Natural killer cell (primary cell): ENCODE results near the gene OXTR. TPM values are rescaled to one million over a fixed set of nuclear protein-coding genes. Genes with fewer than 3 reads are reported as not detected.

ENCODE experiments used
- ATAC-seq, 3 donors: fragments of 150-1000 bp in 2 of 3; fragments of 200-7000 bp in 1 of 3; cut with Tn5 transposase; 1 replicate in 1 of 3; 2 replicates in 2 of 3; pipeline ENCODE4 v1.10.0; 2021; ENCODE audit warnings: mild to moderate bottlenecking in 2 of 3, moderate library complexity in 2 of 3
- DNase-seq, 2 donors: peaks; one replicate each; pipeline versions ENCODE4 v3.0.0 to v3.0.0-alpha.2; 2013 to 2021; ENCODE audit warnings: mixed read lengths in 1 of 2
- H3K27ac ChIP-seq: one replicate; pipeline ENCODE4 v1.5.1; 2013; ENCODE audit warnings: mild to moderate bottlenecking, low read length
- H3K27me3 ChIP-seq: one replicate; pipeline ENCODE4 v1.6.1; 2013; ENCODE audit warnings: low read length; ENCODE audit not compliant: control insufficient read depth, insufficient read depth
- H3K36me3 ChIP-seq: one replicate; pipeline ENCODE4 v1.6.1; 2013; ENCODE audit warnings: low read length; ENCODE audit not compliant: control insufficient read depth, insufficient read depth
- H3K4me1 ChIP-seq: one replicate; pipeline ENCODE4 v1.6.1; 2013; ENCODE audit warnings: low read length; ENCODE audit not compliant: control insufficient read depth, insufficient read depth
- H3K4me3 ChIP-seq: one replicate; pipeline ENCODE4 v1.5.1; 2013; ENCODE audit warnings: low read length
- H3K9me3 ChIP-seq: one replicate; pipeline ENCODE4 v1.6.1; 2013; ENCODE audit warnings: low read length; ENCODE audit not compliant: control insufficient read depth, insufficient read depth
- H3K27ac Mint-ChIP-seq, 2 donors: one replicate each; pipeline ENCODE4 v1.8.0; 2022; ENCODE audit warnings: mild to moderate bottlenecking in 2 of 2, mixed read lengths in 2 of 2, moderate library complexity in 1 of 2
- H3K27me3 Mint-ChIP-seq, 2 donors: one replicate each; pipeline ENCODE4 v1.8.0; 2022; ENCODE audit warnings: low read depth in 2 of 2, mixed read lengths in 2 of 2
- H3K36me3 Mint-ChIP-seq: one replicate; pipeline ENCODE4 v1.8.0; 2022; ENCODE audit warnings: mixed read lengths
- H3K4me1 Mint-ChIP-seq, 2 donors: one replicate each; pipeline ENCODE4 v1.8.0; 2022; ENCODE audit warnings: mixed read lengths in 2 of 2
- H3K4me3 Mint-ChIP-seq: one replicate; pipeline ENCODE4 v1.8.0; 2022; ENCODE audit warnings: mild to moderate bottlenecking, moderate library complexity, mixed read lengths
- H3K9me3 Mint-ChIP-seq, 2 donors: one replicate each; pipeline ENCODE4 v1.8.0; 2022; ENCODE audit warnings: mixed read lengths in 2 of 2
- CTCF ChIP-seq: fragments of 200-600 bp; IDR thresholded peaks from one replicate; pipeline ENCODE4 v1.8.0; 2022; ENCODE audit warnings: antibody characterized with exemption
- WGBS: methylation state at CpG from one replicate; pipeline ENCODE4 v1.1.7; 2013; ENCODE audit warnings: missing lambda C conversion rate; ENCODE audit not compliant: insufficient coverage; 5-methylcytosine and 5-hydroxymethylcytosine counted together
- intact Hi-C: fragments of 100-400 bp; cut with micrococcal nuclease; formaldehyde crosslinking; loops from one replicate; pipeline ENCODE4 v1.14.2; 2022
- total RNA-seq, 4 donors: library from RNA; stranded (reverse); fragments of 120-200 nt in 1 of 4; gene quantifications; one replicate each; pipeline versions ENCODE4 v1.2.3 to v1.2.4, GENCODE V29; 2013 to 2022

Gene OXTR
- total RNA-seq, 3 donors from 2014 or later (not counting 1 experiment from before 2014, with no cell fraction given) = 0.14 to 0.33 (median 0.16) TPM

- Mint-ChIP-seq H3K36me3 (no peaks in the 10 kb centered on the region), H3K4me1 (no peaks in the 10 kb centered on the region), H3K4me3 (no peak overlapping the region), H3K27ac (no peak overlapping the region), H3K9me3 (no peaks in the 10 kb centered on the region), H3K27me3 (no peaks in the 10 kb centered on the region)
- Histone ChIP-seq H3K27ac (no peak overlapping the region), H3K4me3 (no peak overlapping the region), H3K36me3 (no peaks in the 10 kb centered on the region), H3K27me3 (no peaks in the 10 kb centered on the region), H3K9me3 (no peaks in the 10 kb centered on the region), H3K4me1 (no peaks in the 10 kb centered on the region)
- DNase-seq = no peak
- intact Hi-C loops = no loop called here
- no peak for ATAC-seq
- TF ChIP-seq CTCF = no peak
- WGBS = 78% methylated on average over 4 of the region's 4 CpGs
Measured at GRCh38 chr3:8732413-8732812, 37.0 kb downstream of the OXTR start.

GRCh38 chr3:8730656-8731055 is 38.8 kb downstream of the OXTR start:
- H3K9me3 Mint-ChIP-seq = no peaks in the 10 kb centered on the region
- 70% methylated on average over 3 of the region's 3 CpGs for WGBS
- no peak for TF ChIP-seq CTCF
- peaks cover 5% of the 10 kb centered on the region for H3K9me3 ChIP-seq
- no peak for ATAC-seq
- H3K36me3 Mint-ChIP-seq = no peaks in the 10 kb centered on the region
- H3K4me3 ChIP-seq = no peak overlapping the region
- DNase-seq = no peak
- no peaks in the 10 kb centered on the region for H3K27me3 ChIP-seq
- H3K36me3 ChIP-seq = no peaks in the 10 kb centered on the region
- intact Hi-C loops = no loop called here
- H3K27ac ChIP-seq = no peak overlapping the region
- no peaks in the 10 kb centered on the region for H3K4me1 Mint-ChIP-seq
- no peaks in the 10 kb centered on the region for H3K27me3 Mint-ChIP-seq
- H3K4me3 Mint-ChIP-seq = no peak overlapping the region
- no peak overlapping the region for H3K27ac Mint-ChIP-seq
- H3K4me1 ChIP-seq = no peaks in the 10 kb centered on the region

- Mint-ChIP-seq H3K9me3 (no peaks in the 10 kb centered on the region), H3K27ac (no peak overlapping the region), H3K4me1 (no peaks in the 10 kb centered on the region), H3K36me3 (no peaks in the 10 kb centered on the region), H3K27me3 (no peaks in the 10 kb centered on the region), H3K4me3 (no peak overlapping the region)
- no peaks in the 10 kb centered on the region for H3K4me1 ChIP-seq
- H3K36me3 ChIP-seq = no peaks in the 10 kb centered on the region
- intact Hi-C loops = no loop called here
- TF ChIP-seq CTCF = no peak
- no peak overlapping the region for H3K4me3 ChIP-seq
- DNase-seq = no peak
- no peaks in the 10 kb centered on the region for H3K27me3 ChIP-seq
- no peak overlapping the region for H3K27ac ChIP-seq
- ATAC-seq = no peak
- H3K9me3 ChIP-seq = peaks cover 5% of the 10 kb centered on the region
- WGBS = 100% methylated on average over 2 of the region's 3 CpGs
Measured at GRCh38 chr3:8729479-8729878, 39.9 kb downstream of the OXTR start.
